IMR-90 (cell line): Measurements from ENCODE around the gene KRTAP5-3. TPM values are rescaled to one million over a fixed set of nuclear protein-coding genes. Genes with fewer than 3 reads are reported as not detected.

Experiments
- ATAC-seq: fragments of 200-7000 bp; cut with Tn5 transposase; 2 replicates; pipeline ENCODE4 v1.9.1; 2020; ENCODE audit warnings: low read depth, mild to moderate bottlenecking, moderate library complexity
- BruUV-seq: library from RNA; stranded (reverse); fragments of 400-500 nt; replicated peaks from 2 replicates; lab custom pipeline; 2021; lab: Mats Ljungman, UMichigan
- CTCF ChIA-PET: fragments of 300-600 bp; formaldehyde crosslinking; extraction: SDS; loops from one replicate; lab custom pipeline; 2021; ENCODE audit warnings: antibody characterized with exemption; lab: Yijun Ruan, JAX
- POLR2A ChIA-PET: fragments of 300-600 bp; sonication (Branson Sonifier 250); formaldehyde crosslinking; loops from one replicate; lab custom pipeline; 2022; ENCODE audit warnings: antibody characterized with exemption; ENCODE audit not compliant: unreplicated experiment; lab: Charles Lee
- DNase-seq: peaks from one replicate; pipeline ENCODE4 v3.0.0; 2013
- H2AFZ ChIP-seq: replicated peaks from 2 replicates; pipeline ENCODE3; 2013; ENCODE audit warnings: low read length, mild to moderate bottlenecking; ENCODE audit not compliant: poor library complexity
- H2AK5ac ChIP-seq: 2 replicates; pipeline ENCODE4 v1.6.1; 2013; ENCODE audit warnings: low read depth, low read length, inconsistent platforms
- H2AK9ac ChIP-seq: replicated peaks from 2 replicates; pipeline ENCODE3; 2013; ENCODE audit warnings: mild to moderate bottlenecking, low read depth, low read length, moderate library complexity; ENCODE audit not compliant: poor library complexity
- H2BK120ac ChIP-seq: 2 replicates; pipeline ENCODE4 v1.6.1; 2013; ENCODE audit warnings: low read depth, low read length, inconsistent platforms
- H2BK15ac ChIP-seq: 3 replicates; pipeline ENCODE4 v1.6.1; 2013; ENCODE audit warnings: low read depth, low read length, inconsistent platforms
- H2BK20ac ChIP-seq: 2 replicates; pipeline ENCODE4 v1.6.1; 2013; ENCODE audit warnings: low read depth, mild to moderate bottlenecking, inconsistent platforms, low read length, moderate library complexity
- H2BK5ac ChIP-seq: 2 replicates; pipeline ENCODE4 v1.6.1; 2013; ENCODE audit warnings: mild to moderate bottlenecking, low read depth, low read length, inconsistent platforms; ENCODE audit not compliant: poor library complexity, severe bottlenecking
- H3K14ac ChIP-seq: replicated peaks from 2 replicates; pipeline ENCODE4 v1.6.1; 2013; ENCODE audit warnings: low read depth, low read length, inconsistent platforms
- H3K18ac ChIP-seq: 2 replicates; pipeline ENCODE4 v1.6.1; 2013; ENCODE audit warnings: low read depth, low read length, control low read depth
- H3K23ac ChIP-seq: 2 replicates; pipeline ENCODE4 v1.6.1; 2013; ENCODE audit warnings: low read depth, low read length, inconsistent platforms
- H3K27ac ChIP-seq: 2 replicates; pipeline ENCODE4 v1.5.1; 2013; ENCODE audit warnings: mild to moderate bottlenecking, control low read depth, low read length; ENCODE audit not compliant: insufficient read depth
- H3K27me3 ChIP-seq: 2 replicates; pipeline ENCODE4 v1.6.1; 2013; ENCODE audit warnings: low read length; ENCODE audit not compliant: control insufficient read depth, insufficient read depth
- H3K36me3 ChIP-seq: 2 replicates; pipeline ENCODE4 v1.6.1; 2013; ENCODE audit warnings: low read length, mixed read lengths; ENCODE audit not compliant: control insufficient read depth, insufficient read depth
- H3K4ac ChIP-seq: 2 replicates; pipeline ENCODE4 v1.6.1; 2013; ENCODE audit warnings: low read depth, low read length, inconsistent platforms
- H3K4me1 ChIP-seq: 2 replicates; pipeline ENCODE4 v1.6.1; 2013; ENCODE audit warnings: low read length, mixed read lengths; ENCODE audit not compliant: control insufficient read depth, insufficient read depth
- H3K4me2 ChIP-seq: 2 replicates; pipeline ENCODE4 v1.6.1; 2013; ENCODE audit warnings: low read depth, mild to moderate bottlenecking, control low read depth, low read length, moderate library complexity
- H3K4me3 ChIP-seq: 2 replicates; pipeline ENCODE4 v1.5.1; 2013; ENCODE audit warnings: low read depth, mild to moderate bottlenecking, control low read depth, low read length, moderate library complexity; ENCODE audit not compliant: insufficient read depth
- H3K56ac ChIP-seq: 2 replicates; pipeline ENCODE4 v1.6.1; 2013; ENCODE audit warnings: low read length, inconsistent platforms; ENCODE audit not compliant: insufficient read depth; ENCODE audit errors: extremely low read depth
- H3K79me1 ChIP-seq, 2 experiments: 2 replicates each; pipeline ENCODE4 v1.6.1; 2013; ENCODE audit warnings: low read length in 2 of 2, inconsistent platforms in 1 of 2, low read depth in 1 of 2
- H3K9ac ChIP-seq: 2 replicates; pipeline ENCODE4 v1.6.1; 2013; ENCODE audit warnings: low read depth, low read length, control low read depth
- H3K9me1 ChIP-seq: 2 replicates; pipeline ENCODE4 v1.6.1; 2013; ENCODE audit warnings: low read length, inconsistent platforms; ENCODE audit not compliant: insufficient read depth
- H3K9me3 ChIP-seq: 2 replicates; pipeline ENCODE4 v1.6.1; 2013; ENCODE audit warnings: low read length; ENCODE audit not compliant: control insufficient read depth, insufficient read depth
- H4K20me1 ChIP-seq: 2 replicates; pipeline ENCODE4 v1.6.1; 2013; ENCODE audit warnings: low read length, inconsistent platforms; ENCODE audit not compliant: insufficient read depth
- H4K5ac ChIP-seq: 2 replicates; pipeline ENCODE4 v1.6.1; 2013; ENCODE audit warnings: mild to moderate bottlenecking, low read depth, low read length, control low read depth
- H4K8ac ChIP-seq, 2 experiments: 2 replicates each; pipeline ENCODE4 v1.6.1; 2013; ENCODE audit warnings: low read depth in 2 of 2, low read length in 2 of 2, control low read depth in 1 of 2, inconsistent platforms in 1 of 2
- H4K91ac ChIP-seq: 2 replicates; pipeline ENCODE4 v1.6.1; 2013; ENCODE audit warnings: low read depth, low read length, inconsistent platforms; ENCODE audit not compliant: insufficient read depth
- BHLHE40 ChIP-seq: fragments of 150-350 bp; IDR thresholded peaks from 2 replicates; pipeline ENCODE4 v1.6.1; 2016; ENCODE audit warnings: mild to moderate bottlenecking, low read depth, low read length
- CHD1 ChIP-seq: IDR thresholded peaks from 2 replicates; pipeline ENCODE4 v1.6.1; 2012; ENCODE audit warnings: low read depth, low read length, improper control_type of control experiment
- CTCF ChIP-seq: conservative IDR thresholded peaks from 2 replicates; pipeline ENCODE4 v1.5.1; 2012; ENCODE audit warnings: mild to moderate bottlenecking, low read depth, low read length, improper control_type of control experiment
- ELK1 ChIP-seq: fragments of 150-350 bp; IDR thresholded peaks from 2 replicates; pipeline ENCODE4 v1.6.1; 2016; ENCODE audit warnings: low read depth, mild to moderate bottlenecking, low read length, moderate library complexity, borderline replicate concordance
- MAZ ChIP-seq: IDR thresholded peaks from 2 replicates; pipeline ENCODE4 v1.6.1; 2012; ENCODE audit warnings: low read depth, mild to moderate bottlenecking, low read length, improper control_type of control experiment, moderate library complexity, borderline replicate concordance
- NFE2L2 ChIP-seq: fragments of 150-350 bp; IDR thresholded peaks from 2 replicates; pipeline ENCODE4 v1.6.1; 2016; ENCODE audit warnings: low read depth, mild to moderate bottlenecking, low read length
- RCOR1 ChIP-seq: IDR thresholded peaks from 2 replicates; pipeline ENCODE4 v1.6.1; 2012; ENCODE audit warnings: mild to moderate bottlenecking, low read length, improper control_type of control experiment; ENCODE audit not compliant: insufficient replicate concordance
- RFX5 ChIP-seq: IDR thresholded peaks from 2 replicates; pipeline ENCODE4 v1.8.0; 2012; ENCODE audit warnings: low read depth, mild to moderate bottlenecking, low read length, moderate library complexity
- SMC3 ChIP-seq: fragments of 150-350 bp; IDR thresholded peaks from 2 replicates; pipeline ENCODE4 v1.6.1; 2016; ENCODE audit warnings: low read depth, mild to moderate bottlenecking, antibody characterized with exemption, low read length, moderate library complexity
- USF2 ChIP-seq: fragments of 150-350 bp; IDR thresholded peaks from 2 replicates; pipeline ENCODE4 v1.6.1; 2017; ENCODE audit warnings: mild to moderate bottlenecking, antibody characterized with exemption, low read length, low read depth
- WGBS, 2 experiments: methylation state at CpG; one replicate each; pipeline versions ENCODE4 v1.1.5 to v1.1.7; 2013; ENCODE audit warnings: missing lambda C conversion rate in 2 of 2; ENCODE audit not compliant: insufficient read length in 1 of 2; ENCODE audit errors: extremely low coverage in 2 of 2; 5-methylcytosine and 5-hydroxymethylcytosine counted together
- dilution Hi-C: fragments of 300-500 bp; cut with HindIII; formaldehyde crosslinking; loops from one replicate; pipeline ENCODE4 v1.14.3; 2018; ENCODE audit warnings: low sequenced_read_pairs; ENCODE audit not compliant: unreplicated experiment
- in situ Hi-C: fragments of 300-500 bp; cut with MboI; formaldehyde crosslinking; loops from 3 replicates; pipeline ENCODE4 v1.14.3; 2019; ENCODE audit warnings: low sequenced_read_pairs, inconsistent platforms, mixed read lengths
- intact Hi-C: fragments of 100-400 bp; cut with micrococcal nuclease; formaldehyde crosslinking; loops from 2 replicates; pipeline ENCODE4 v1.10.0; 2022
- polyA plus RNA-seq, 3 experiments: library from polyadenylated mRNA; depleted of rRNA; stranded (reverse); fragments of >200 nt; gene quantifications; 2 replicates each; pipeline ENCODE4 v1.2.3, GENCODE V29; 2012; ENCODE audit warnings: low replicate concordance in 1 of 3
- total RNA-seq: library from RNA; depleted of rRNA; stranded (reverse); fragments of >200 nt; gene quantifications from 2 replicates; pipeline ENCODE4 v1.2.3, GENCODE V29; 2012

Gene KRTAP5-3
- total and polyA plus RNA-seq, 2 of the 4 experiments (the other 2 are of a cell fraction) = not detected

DNA sequence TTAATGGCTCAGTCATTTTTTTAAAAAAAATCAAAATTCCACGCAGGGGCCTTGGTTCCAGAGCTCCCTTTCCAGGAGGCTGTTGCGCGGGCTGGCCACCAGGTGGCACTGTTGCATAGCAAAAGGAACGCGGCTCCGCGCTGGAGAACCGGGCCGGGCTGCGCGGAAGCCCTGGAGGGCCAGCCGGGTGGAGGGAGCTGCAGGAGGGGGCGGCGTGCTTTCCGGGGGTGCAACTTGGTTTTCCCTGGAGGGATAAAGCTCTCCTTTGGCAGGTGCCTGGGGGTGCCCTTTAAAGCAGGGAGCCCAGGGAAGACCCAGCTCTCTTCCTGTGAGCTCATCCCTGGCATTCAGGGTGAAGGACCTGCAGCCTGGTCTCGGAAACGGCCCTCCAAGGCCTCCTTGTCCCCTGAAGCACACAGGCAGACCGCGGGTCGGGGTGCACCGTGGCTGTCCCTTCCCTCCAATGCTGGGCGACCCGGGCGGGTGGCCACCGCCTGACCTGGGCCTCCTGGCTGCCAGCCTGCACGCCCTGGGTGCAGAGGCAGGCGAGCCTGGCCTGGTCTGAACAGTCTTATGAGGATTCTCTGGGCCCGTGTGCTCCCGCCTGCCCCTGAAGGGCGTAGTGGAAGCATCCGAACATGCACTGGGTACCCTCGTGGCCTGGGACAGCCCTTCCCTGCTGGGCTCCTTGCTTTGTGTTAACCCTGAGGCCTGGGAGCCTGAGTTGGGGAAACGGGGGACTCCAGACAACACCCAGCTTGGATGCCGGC lies 44.7 kb upstream of the KRTAP5-3 start (continued):
- no peak for TF ChIP-seq RFX5

- Histone ChIP-seq H3K14ac (no peak overlapping the region), H2BK20ac (no peak overlapping the region), H3K4ac (no peak overlapping the region), H3K79me1 (no peaks in the 10 kb centered on the region), H3K9me3 (no peaks in the 10 kb centered on the region), H3K56ac (no peak overlapping the region), H3K27me3 (peaks cover 49% of the 10 kb centered on the region), H3K36me3 (no peaks in the 10 kb centered on the region), H2BK15ac (no peak overlapping the region), H2AK5ac (no peak overlapping the region), H3K18ac (no peak overlapping the region), H4K20me1 (no peaks in the 10 kb centered on the region), H3K9ac (no peak overlapping the region), H2AFZ (peak overlapping the region; percentile 73), H2AK9ac (no peak overlapping the region), H4K8ac (no peak overlapping the region), H2BK5ac (no peak overlapping the region), H2BK120ac (no peak overlapping the region), H3K4me3 (no peak overlapping the region), H4K91ac (no peak overlapping the region), H3K23ac (no peak overlapping the region), H3K4me2 (no peak overlapping the region), H3K4me1 (no peaks in the 10 kb centered on the region; the same call in 1 of the 2 replicates), H4K5ac (no peak overlapping the region), H3K27ac (no peak overlapping the region), H3K9me1 (no peaks in the 10 kb centered on the region)
- WGBS, 2 experiments = 67% methylated on average over 5 of the region's 20 CpGs; no CpG with 5 or more reads in 1 of the 2 experiments
- TF ChIP-seq ELK1 (no peak), USF2 (no peak), RFX5 (no peak), RCOR1 (no peak), BHLHE40 (no peak), NFE2L2 (no peak), CHD1 (no peak), CTCF (no peak), SMC3 (no peak), MAZ (no peak)
- POLR2A ChIA-PET = no interaction called here
- intact Hi-C loops = loop anchor here (2.0 to 5.0 kb wide), 3 partner anchors 40 to 504 kb away; no protein-coding TSS in a partner anchor
- CTCF ChIA-PET = interaction anchor here (0.6 to 3.0 kb wide), 16 partner anchors 9 to 504 kb away, joined by 3 to 16 read pairs (median 5); no protein-coding TSS in a partner anchor
- no TSS peak for BruUV-seq
- in situ Hi-C loops = no loop called here
- DNase-seq (no peak), ATAC-seq (no peak)
- dilution Hi-C loops = no loop called here
These were observed 44.1 kb upstream of the KRTAP5-3 start for GRCh38 chr11:1652442-1652770.
